Right renal pelvis (tissue), 4 donors: ENCODE data around the gene ARAP1. TPM values are rescaled to one million over a fixed set of nuclear protein-coding genes. Genes with fewer than 3 reads are reported as not detected.
A peak's percentile ranks its signal among the peaks of the same experiment; 100 is the strongest.

Experiments used
- DNase-seq, 4 donors: peaks; one replicate each; pipeline ENCODE4 v3.0.0-alpha.2; 2013; ENCODE audit warnings: low read depth in 4 of 4, low spot score in 3 of 4, missing footprints in 1 of 4
- polyA plus RNA-seq, 4 donors: library from polyadenylated mRNA; unstranded; fragments of 120-200 nt; gene quantifications; one replicate each; pipeline ENCODE4 v1.2.1, GENCODE V29; 2013; ENCODE audit not compliant: insufficient read length in 4 of 4

The ARAP1 gene
- polyA plus RNA-seq, 4 donors, result 62.1 to 85.6 (median 65.4) TPM

GRCh38 chr11:72726266-72727220 lies 25.7 kb downstream of the ARAP1 start:
- no peak for DNase-seq

- DNase-seq, result no peak
These were observed 26.5 kb downstream of the ARAP1 start for GRCh38 chr11:72725724-72726028.

- peak; percentile 71 to 83 (median 80) for DNase-seq
These were observed 27.1 kb downstream of the ARAP1 start for GRCh38 chr11:72724851-72725723.

GRCh38 chr11:72724021-72724551 lies 28.1 kb downstream of the ARAP1 start:
- DNase-seq, result no peak

GRCh38 chr11:72723508-72723907 lies 28.7 kb downstream of the ARAP1 start:
- no peak for DNase-seq

- DNase-seq, result peak; percentile 79 to 88 (median 84)
These were observed 30.0 kb downstream of the ARAP1 start for GRCh38 chr11:72722050-72722748.

- no peak for DNase-seq
These were observed 30.5 kb downstream of the ARAP1 start for GRCh38 chr11:72721689-72722049.

GRCh38 chr11:72721276-72721675 lies 30.9 kb downstream of the ARAP1 start:
- DNase-seq, result no peak

- no peak for DNase-seq
These were observed 31.4 kb downstream of the ARAP1 start for GRCh38 chr11:72720784-72721183.

GRCh38 chr11:72720047-72720446 lies 32.2 kb downstream of the ARAP1 start:
- DNase-seq, result no peak

GRCh38 chr11:72719551-72719950 lies 32.7 kb downstream of the ARAP1 start:
- DNase-seq, result no peak

GRCh38 chr11:72719144-72719543 lies 33.1 kb downstream of the ARAP1 start:
- DNase-seq, result no peak

- no peak for DNase-seq
These were observed 34.1 kb downstream of the ARAP1 start for GRCh38 chr11:72718101-72718501.

GRCh38 chr11:72716788-72717435 lies 35.3 kb downstream of the ARAP1 start:
- DNase-seq, result no peak

GRCh38 chr11:72716290-72716689 lies 35.9 kb downstream of the ARAP1 start:
- DNase-seq, result no peak

- no peak for DNase-seq
These were observed 39.4 kb downstream of the ARAP1 start for GRCh38 chr11:72712841-72713240.

- DNase-seq, result no peak
These were observed 39.9 kb downstream of the ARAP1 start for GRCh38 chr11:72712168-72712751.

GRCh38 chr11:72711141-72711540 lies 41.1 kb downstream of the ARAP1 start:
- DNase-seq, result no peak

GRCh38 chr11:72710278-72710677 lies 41.9 kb downstream of the ARAP1 start:
- DNase-seq, result no peak
